GM06990 (cell line): ENCODE results near the gene EDN2.

Source experiments
- DNase-seq: peaks from one replicate; pipeline ENCODE4 v3.0.0-alpha.2; 2011; ENCODE audit not compliant: insufficient read length; ENCODE audit errors: extremely low read depth
- H3K27me3 ChIP-seq: replicated peaks from 2 replicates; pipeline ENCODE4 v1.6.0; 2011; ENCODE audit warnings: low read length; ENCODE audit not compliant: control insufficient read depth, insufficient read depth
- H3K36me3 ChIP-seq: 2 replicates; pipeline ENCODE4 v1.5.1; 2011; ENCODE audit warnings: low read length; ENCODE audit not compliant: control insufficient read depth, insufficient read depth
- H3K4me3 ChIP-seq: replicated peaks from 2 replicates; pipeline ENCODE4 v1.5.1; 2011; ENCODE audit warnings: low read depth, mild to moderate bottlenecking, control low read depth, low read length
- TF ChIP-seq, protein P1 (sequence below): IDR thresholded peaks from 2 replicates; pipeline ENCODE4 v1.5.1; 2011; ENCODE audit warnings: low read length, control low read depth, mild to moderate bottlenecking, inconsistent platforms; ENCODE audit not compliant: insufficient read depth, poor library complexity, severe bottlenecking

EDN2 gene

GRCh38 chr1:41524676-41525675, 40.5 kb upstream of the EDN2 start:
- no peaks in the 10 kb centered on the region; the same call in 1 of the 2 replicates for H3K36me3 ChIP-seq
- no peak for DNase-seq

GRCh38 chr1:41523949-41524675, 39.6 kb upstream of the EDN2 start:
- TF ChIP-seq, protein P1, sequence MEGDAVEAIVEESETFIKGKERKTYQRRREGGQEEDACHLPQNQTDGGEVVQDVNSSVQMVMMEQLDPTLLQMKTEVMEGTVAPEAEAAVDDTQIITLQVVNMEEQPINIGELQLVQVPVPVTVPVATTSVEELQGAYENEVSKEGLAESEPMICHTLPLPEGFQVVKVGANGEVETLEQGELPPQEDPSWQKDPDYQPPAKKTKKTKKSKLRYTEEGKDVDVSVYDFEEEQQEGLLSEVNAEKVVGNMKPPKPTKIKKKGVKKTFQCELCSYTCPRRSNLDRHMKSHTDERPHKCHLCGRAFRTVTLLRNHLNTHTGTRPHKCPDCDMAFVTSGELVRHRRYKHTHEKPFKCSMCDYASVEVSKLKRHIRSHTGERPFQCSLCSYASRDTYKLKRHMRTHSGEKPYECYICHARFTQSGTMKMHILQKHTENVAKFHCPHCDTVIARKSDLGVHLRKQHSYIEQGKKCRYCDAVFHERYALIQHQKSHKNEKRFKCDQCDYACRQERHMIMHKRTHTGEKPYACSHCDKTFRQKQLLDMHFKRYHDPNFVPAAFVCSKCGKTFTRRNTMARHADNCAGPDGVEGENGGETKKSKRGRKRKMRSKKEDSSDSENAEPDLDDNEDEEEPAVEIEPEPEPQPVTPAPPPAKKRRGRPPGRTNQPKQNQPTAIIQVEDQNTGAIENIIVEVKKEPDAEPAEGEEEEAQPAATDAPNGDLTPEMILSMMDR = no peak
- H3K27me3 ChIP-seq = no peaks in the 10 kb centered on the region

More at GRCh38 chr1:41524676-41525675, 40.5 kb upstream of the EDN2 start:
- no peaks in the 10 kb centered on the region for H3K27me3 ChIP-seq
- TF ChIP-seq, protein P1 = no peak
- no peak overlapping the region for H3K4me3 ChIP-seq

GRCh38 chr1:41523071-41523470, 38.6 kb upstream of the EDN2 start:
- H3K4me3 ChIP-seq = no peak overlapping the region
- H3K36me3 ChIP-seq = no peaks in the 10 kb centered on the region; the same call in 1 of the 2 replicates
- no peak for DNase-seq
- no peaks in the 10 kb centered on the region for H3K27me3 ChIP-seq
- TF ChIP-seq, protein P1 = no peak

More at GRCh38 chr1:41523949-41524675, 39.6 kb upstream of the EDN2 start:
- H3K4me3 ChIP-seq = no peak overlapping the region
- H3K36me3 ChIP-seq = no peaks in the 10 kb centered on the region; the same call in 1 of the 2 replicates
- DNase-seq = no peak

GRCh38 chr1:41521766-41522165, 37.3 kb upstream of the EDN2 start:
- H3K4me3 ChIP-seq = no peak overlapping the region
- H3K36me3 ChIP-seq = no peaks in the 10 kb centered on the region; the same call in none of the 2 replicates
- no peak for DNase-seq
- H3K27me3 ChIP-seq = no peaks in the 10 kb centered on the region
- TF ChIP-seq, protein P1 = no peak

DNA sequence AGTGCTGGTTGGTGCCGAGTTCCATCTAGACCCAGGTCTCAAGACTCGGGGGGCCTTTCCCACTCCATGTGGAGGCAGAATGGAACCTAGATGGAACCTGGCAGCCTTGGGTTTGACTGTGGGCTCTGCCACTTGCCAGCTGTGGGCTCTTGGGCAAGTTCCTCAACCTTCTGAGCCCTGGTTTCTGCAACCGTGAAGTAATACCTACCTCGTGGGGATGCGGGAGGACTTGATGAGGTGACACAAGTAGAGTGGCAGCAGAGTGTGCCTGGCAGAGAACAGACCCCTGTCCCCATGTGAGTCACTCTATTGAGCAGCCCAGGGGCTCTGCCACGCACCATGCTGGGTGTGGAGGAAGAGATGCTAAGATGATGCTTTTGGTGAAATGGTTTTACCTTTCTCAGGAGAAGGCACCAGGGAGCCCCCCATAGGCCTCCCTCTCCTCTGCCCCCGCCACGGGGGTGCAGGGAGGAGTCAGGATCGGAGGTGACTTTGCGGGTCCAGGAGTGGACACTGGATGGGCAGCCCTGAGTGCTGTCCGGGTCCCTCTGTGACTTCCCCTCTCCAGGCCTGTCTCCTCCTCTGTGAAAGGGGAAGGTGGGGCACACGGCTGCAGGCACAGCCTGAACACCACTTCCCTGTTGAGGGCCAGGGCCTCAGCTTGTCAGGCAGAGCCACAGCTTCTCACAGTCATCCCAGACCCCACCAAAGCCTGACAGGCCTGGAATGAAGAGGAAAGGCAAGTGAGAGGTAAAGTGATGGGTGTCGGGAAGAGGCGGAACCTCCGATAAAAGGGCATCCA, 36.7 kb upstream of the EDN2 start:
- no peak overlapping the region for H3K4me3 ChIP-seq
- H3K36me3 ChIP-seq = no peaks in the 10 kb centered on the region; the same call in none of the 2 replicates
- no peaks in the 10 kb centered on the region for H3K27me3 ChIP-seq
- TF ChIP-seq, protein P1 = no peak
- DNase-seq = no peak
